DMS114 treated with DMSO at 0.1 percent for 48 hours (cell line): ENCODE data around the gene REM1.

Experiments
- DNase-seq: peaks from one replicate; lab custom pipeline; 2025; ENCODE audit not compliant: unreplicated experiment; lab: John Stamatoyannopoulos, UW

Gene REM1

GRCh38 chr20:31522731-31523130, 47.6 kb downstream of the REM1 start:
- DNase-seq: no peak

- no peak for DNase-seq
Observed at GRCh38 chr20:31523361-31524283, 48.5 kb downstream of the REM1 start.

GRCh38 chr20:31527266-31527665, 52.2 kb downstream of the REM1 start:
- DNase-seq: no peak
